ENCODE measurements around the gene EXOC6. TPM values are rescaled to one million over a fixed set of nuclear protein-coding genes. Genes with fewer than 3 reads are reported as not detected.
A peak's percentile ranks its signal among the peaks of the same experiment; 100 is the strongest.

The EXOC6 gene
- total RNA-seq, 1 donor from 2014 or later, result 17.2 TPM

- Histone ChIP-seq H3K4me3 (no peak overlapping the region), H3K9me3 (replicated peaks) (no peaks in the 10 kb centered on the region), H3K4me1 (peaks cover 7% of the 10 kb centered on the region), H3K27ac (replicated peaks) (no peak overlapping the region), H3K27me3 (ENCODE audit: low read depth) (peaks cover 5% of the 10 kb centered on the region), H3K36me3 (no peaks in the 10 kb centered on the region)
- no peak for TF ChIP-seq CTCF (IDR thresholded peaks at IDR 0.05; ENCODE audit: borderline replicate concordance)
- intact Hi-C loops (cut with micrococcal nuclease), result no loop called here
- DNase-seq, result no peak
Measured at GRCh38 chr10:92810934-92811532, 37.3 kb upstream of the EXOC6 start.

- no peak for DNase-seq
Measured at GRCh38 chr10:92811986-92812385, 36.3 kb upstream of the EXOC6 start.

DNA sequence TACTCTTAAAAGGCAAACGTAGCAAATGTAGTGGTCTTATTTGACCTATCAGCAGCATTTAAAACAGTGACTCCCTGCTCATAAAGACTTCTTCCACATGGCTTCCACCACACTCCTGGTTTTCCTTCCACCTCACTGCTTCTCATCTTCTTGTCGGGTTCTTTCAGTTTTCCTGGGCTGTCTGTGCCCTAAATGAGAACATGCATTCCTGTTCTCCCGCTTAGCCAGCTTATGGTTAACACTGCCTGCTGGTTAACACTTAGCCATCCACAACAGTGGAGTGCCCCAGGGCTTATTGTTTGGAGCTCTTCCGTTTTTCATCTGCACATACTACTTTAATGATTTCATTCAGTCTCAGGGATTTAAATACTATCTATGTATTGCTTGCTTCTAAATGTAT, 34.3 kb upstream of the EXOC6 start:
- Histone ChIP-seq H3K4me1 (peaks cover 14% of the 10 kb centered on the region), H3K9me3 (replicated peaks) (no peaks in the 10 kb centered on the region), H3K27me3 (ENCODE audit: low read depth) (peaks cover 3% of the 10 kb centered on the region), H3K36me3 (no peaks in the 10 kb centered on the region), H3K27ac (replicated peaks) (no peak overlapping the region), H3K4me3 (no peak overlapping the region)
- intact Hi-C loops (cut with micrococcal nuclease), result no loop called here
- DNase-seq, result no peak
- TF ChIP-seq CTCF (IDR thresholded peaks at IDR 0.05; ENCODE audit: borderline replicate concordance), result no peak

More at GRCh38 chr10:92811986-92812385, 36.3 kb upstream of the EXOC6 start:
- TF ChIP-seq CTCF (IDR thresholded peaks at IDR 0.05; ENCODE audit: borderline replicate concordance), result no peak
- Histone ChIP-seq H3K9me3 (replicated peaks) (no peaks in the 10 kb centered on the region), H3K36me3 (no peaks in the 10 kb centered on the region), H3K27ac (replicated peaks) (no peak overlapping the region), H3K4me3 (no peak overlapping the region), H3K4me1 (peaks cover 14% of the 10 kb centered on the region), H3K27me3 (ENCODE audit: low read depth) (peaks cover 5% of the 10 kb centered on the region)
- intact Hi-C loops (cut with micrococcal nuclease), result no loop called here

DNA sequence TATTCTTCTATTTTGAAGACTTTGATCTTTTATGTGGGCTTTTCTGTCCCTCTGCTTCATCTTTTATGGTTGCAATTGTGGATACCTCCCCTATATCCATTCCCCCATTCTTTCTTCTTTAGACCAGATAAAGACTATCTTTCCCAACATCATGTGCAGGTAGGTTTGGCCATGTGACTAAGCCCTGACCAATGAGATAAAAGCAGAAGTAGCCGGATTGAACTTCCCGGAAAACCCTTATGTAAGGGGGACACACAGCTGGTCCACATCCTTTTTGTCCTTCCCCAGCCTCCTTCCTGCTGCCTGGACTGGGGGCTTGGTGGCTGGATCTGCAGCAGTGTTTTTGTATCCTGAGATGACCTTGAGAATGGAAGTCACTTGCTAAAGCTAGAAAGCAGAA, 33.5 kb upstream of the EXOC6 start:
- Histone ChIP-seq H3K4me3 (no peak overlapping the region), H3K27ac (replicated peaks) (no peak overlapping the region), H3K9me3 (replicated peaks) (no peaks in the 10 kb centered on the region), H3K36me3 (no peaks in the 10 kb centered on the region), H3K4me1 (peaks cover 14% of the 10 kb centered on the region), H3K27me3 (ENCODE audit: low read depth) (no peaks in the 10 kb centered on the region)
- TF ChIP-seq CTCF (IDR thresholded peaks at IDR 0.05; ENCODE audit: borderline replicate concordance), result no peak
- DNase-seq, result no peak
- intact Hi-C loops (cut with micrococcal nuclease), result no loop called here

DNA sequence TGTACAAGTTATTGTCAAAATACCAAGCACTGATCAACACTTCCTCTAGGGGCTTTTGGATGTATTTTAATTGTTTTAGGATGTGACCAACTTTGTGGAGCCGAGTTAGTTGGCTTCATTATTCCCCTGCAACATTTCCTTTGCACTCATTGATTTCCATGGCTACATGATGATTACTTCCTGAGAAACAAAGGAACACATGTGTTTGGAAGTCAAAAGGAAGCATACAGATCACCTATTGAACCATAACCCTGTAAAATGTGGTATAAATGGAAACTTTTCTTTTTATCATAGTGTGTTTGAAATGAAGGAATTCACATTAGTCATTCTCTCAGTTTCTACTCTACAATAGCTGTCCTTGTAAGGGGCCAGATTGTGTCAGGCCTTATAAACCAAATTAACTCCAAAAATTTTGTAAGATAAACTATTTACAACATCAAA, 32.2 kb upstream of the EXOC6 start:
- no peak for DNase-seq
- peak overlapping the region; percentile 1 for H3K27ac ChIP-seq (replicated peaks)
- intact Hi-C loops (cut with micrococcal nuclease), result no loop called here
- peak; percentile 19 for TF ChIP-seq CTCF (IDR thresholded peaks at IDR 0.05; ENCODE audit: borderline replicate concordance)
- H3K9me3 ChIP-seq (replicated peaks), result no peaks in the 10 kb centered on the region
- H3K4me3 ChIP-seq, result no peak overlapping the region
- H3K27me3 ChIP-seq (ENCODE audit: low read depth), result no peaks in the 10 kb centered on the region
- peaks cover 14% of the 10 kb centered on the region for H3K4me1 ChIP-seq
- no peaks in the 10 kb centered on the region for H3K36me3 ChIP-seq

Measured in left ventricle myocardium inferior (tissue), 1 donor.